Stimulated activated CD4-positive, alpha-beta T cell treated with anti-CD3 and anti-CD28 coated beads, Interleukin-15, amount 100 ng/mL, for 1 hour (primary cell): Measurements from ENCODE around the gene TBR1.

Experiments
- DNase-seq, 2 donors: peaks; one replicate each; pipeline ENCODE4 v3.0.0-alpha.2; 2020; ENCODE audit warnings: low read depth in 1 of 2, low spot score in 1 of 2

TBR1 gene

GRCh38 chr2:161415987-161416707, at the start of gene TBR1:
Gene TBR1 (plus strand): TSS chr2:161416297. CDS start chr2:161416411, 114 bp downstream.
- no peak for DNase-seq

- no peak for DNase-seq
These were observed 48.4 kb upstream of the TBR1 start for GRCh38 chr2:161367675-161368074.

GRCh38 chr2:161369311-161369710, 46.8 kb upstream of the TBR1 start:
- DNase-seq = no peak

- no peak for DNase-seq
These were observed 45.1 kb upstream of the TBR1 start for GRCh38 chr2:161370981-161371380.

GRCh38 chr2:161371869-161372268, 44.2 kb upstream of the TBR1 start:
- DNase-seq = no peak

GRCh38 chr2:161373942-161374341, 42.2 kb upstream of the TBR1 start:
- no peak for DNase-seq

- DNase-seq = no peak
These were observed 41.7 kb upstream of the TBR1 start for GRCh38 chr2:161374446-161374845.

GRCh38 chr2:161379740-161380139, 36.4 kb upstream of the TBR1 start:
- DNase-seq = no peak

GRCh38 chr2:161381546-161381945, 34.6 kb upstream of the TBR1 start:
- DNase-seq = no peak

GRCh38 chr2:161382747-161383146, 33.4 kb upstream of the TBR1 start:
- DNase-seq = no peak

- DNase-seq = no peak
These were observed 31.2 kb upstream of the TBR1 start for GRCh38 chr2:161384864-161385263.

- DNase-seq = no peak
These were observed 29.8 kb upstream of the TBR1 start for GRCh38 chr2:161386228-161386824.

GRCh38 chr2:161388146-161388779, 27.8 kb upstream of the TBR1 start:
- no peak for DNase-seq

GRCh38 chr2:161391737-161392506, 24.2 kb upstream of the TBR1 start:
- no peak for DNase-seq

GRCh38 chr2:161400076-161400475, 16.0 kb upstream of the TBR1 start:
- DNase-seq = no peak

- DNase-seq = no peak
These were observed 13.8 kb upstream of the TBR1 start for GRCh38 chr2:161402297-161402696.

- no peak for DNase-seq
These were observed 9.8 kb upstream of the TBR1 start for GRCh38 chr2:161406316-161406715.

GRCh38 chr2:161407597-161407996, 8.5 kb upstream of the TBR1 start:
- DNase-seq = no peak

- no peak for DNase-seq
These were observed 6.7 kb upstream of the TBR1 start for GRCh38 chr2:161409308-161409907.

GRCh38 chr2:161412346-161412745, 3.8 kb upstream of the TBR1 start:
- DNase-seq = no peak
